NCI-H2029 (cell line): ENCODE data around the gene INAVA.
"Not testable (repeated sequence)": the region's sequence is repeated elsewhere in the genome, so short reads cannot be mapped to it uniquely, and the experiment has no call there.

ENCODE experiments used
- DNase-seq: peaks from one replicate; lab custom pipeline; 2025; lab: John Stamatoyannopoulos, UW

Gene INAVA

DNA sequence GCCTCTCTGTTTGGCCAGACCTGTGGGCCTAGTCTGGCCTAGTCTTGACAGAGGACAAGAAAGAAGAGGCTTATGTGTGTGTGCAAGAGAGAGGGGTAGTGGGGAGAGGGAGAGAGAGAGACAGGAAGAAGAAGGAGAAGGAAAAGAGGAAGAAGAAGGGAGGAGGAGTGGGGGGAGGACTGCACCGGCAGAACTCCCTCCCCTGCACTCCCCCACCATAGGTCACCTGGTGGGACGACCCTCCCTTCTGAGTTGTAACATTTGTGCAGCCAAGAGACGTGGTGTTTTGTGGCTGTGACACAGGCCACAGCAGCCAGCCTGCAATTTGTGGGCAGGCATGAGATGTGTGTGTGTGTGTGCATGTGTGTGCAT, 4.3 kb downstream of the INAVA start:
- no peak for DNase-seq

DNA sequence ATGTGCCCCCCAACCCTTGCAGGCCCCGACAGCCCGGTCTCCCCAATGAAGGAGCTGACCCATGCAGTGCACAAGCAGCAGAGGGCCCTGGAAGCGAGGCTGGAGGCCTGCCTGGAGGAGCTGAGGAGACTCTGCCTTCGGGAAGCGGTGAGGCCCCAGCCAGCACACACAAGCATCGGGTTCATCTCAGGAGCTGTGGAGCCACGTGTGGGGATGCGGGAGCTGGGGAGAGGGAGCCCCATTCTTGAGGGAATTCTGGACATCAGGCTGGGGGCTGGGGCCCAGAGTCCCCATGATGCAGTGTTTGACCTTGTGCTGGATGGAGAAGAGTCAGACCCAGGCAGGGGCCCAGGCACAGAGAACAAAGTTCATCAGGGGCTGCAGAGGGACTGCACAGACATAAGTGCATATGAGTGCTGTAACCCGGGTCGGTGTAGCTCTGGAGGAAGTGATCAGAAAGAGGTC, 4.8 kb downstream of the INAVA start:
- no peak for DNase-seq

DNA sequence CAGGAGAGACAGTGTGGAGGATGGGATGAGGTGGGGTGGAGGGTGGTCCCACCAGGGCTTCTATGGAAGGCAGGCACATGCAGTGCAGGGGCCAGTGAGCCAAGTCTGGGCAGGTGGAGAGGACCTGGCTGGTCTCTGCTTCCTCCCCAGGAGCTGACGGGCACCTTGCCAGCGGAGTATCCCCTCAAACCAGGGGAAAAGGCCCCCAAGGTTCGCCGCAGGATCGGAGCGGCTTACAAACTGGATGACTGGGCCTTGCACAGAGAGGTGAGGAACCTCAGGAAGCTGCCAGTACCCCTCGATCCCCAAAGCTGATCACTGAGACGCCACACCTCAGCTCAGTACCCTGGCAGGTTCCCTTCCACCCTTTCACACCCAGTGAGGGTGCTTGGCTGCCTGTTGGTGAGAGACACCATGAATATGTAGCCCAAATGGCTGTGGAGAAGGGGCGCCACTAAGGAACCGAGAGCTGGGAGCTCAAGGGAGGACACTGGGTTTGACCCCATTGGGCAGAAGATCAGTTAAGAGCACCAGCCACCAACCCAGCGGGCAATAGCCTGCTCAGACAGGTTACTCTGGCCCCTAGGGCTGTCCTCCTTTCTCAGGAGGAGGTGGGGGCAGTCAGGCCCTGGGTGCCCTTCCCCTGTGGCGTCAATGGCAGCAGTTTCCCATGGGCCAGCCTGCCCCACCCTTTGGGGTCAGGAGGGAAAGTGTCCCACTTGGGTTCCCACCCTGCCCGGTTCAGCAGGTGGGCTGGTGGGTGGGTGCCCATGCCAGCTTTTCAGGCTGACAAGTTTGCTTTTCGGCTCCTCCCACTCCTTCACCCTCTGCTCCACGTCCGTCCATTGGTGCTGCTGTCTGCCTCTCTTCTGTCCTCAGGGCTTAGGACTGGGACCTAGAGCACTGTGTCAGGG, 5.5 kb downstream of the INAVA start:
- DNase-seq: no peak

- DNase-seq: no peak
These were observed 6.2 kb downstream of the INAVA start for GRCh38 chr1:200900877-200901276.

DNA sequence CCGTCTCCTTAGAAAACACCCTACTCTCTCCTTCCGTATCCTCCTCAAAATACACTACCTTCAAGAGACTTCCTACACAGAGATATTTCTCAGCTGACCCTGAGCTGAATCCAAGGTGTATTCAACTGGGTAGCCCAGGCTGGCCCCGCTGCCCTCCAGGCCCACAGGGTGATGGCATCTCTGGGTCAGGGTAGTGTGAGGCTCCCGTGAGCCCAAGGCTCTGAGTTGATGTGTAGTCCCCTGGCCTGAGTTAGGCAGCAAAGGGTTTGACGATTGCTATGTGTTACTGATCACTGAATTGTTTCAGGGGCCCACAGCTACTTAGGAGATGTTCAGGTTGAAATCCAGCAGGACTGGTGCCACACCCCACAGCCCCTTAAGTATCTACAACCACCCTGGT, 6.7 kb downstream of the INAVA start:
- no peak for DNase-seq

GRCh38 chr1:200901796-200902444, 7.2 kb downstream of the INAVA start:
- no peak for DNase-seq

GRCh38 chr1:200903793-200904192, 9.1 kb downstream of the INAVA start:
- no peak for DNase-seq

GRCh38 chr1:200904772-200905171, 10.1 kb downstream of the INAVA start:
- DNase-seq: no peak

- no peak for DNase-seq
These were observed 10.8 kb downstream of the INAVA start for GRCh38 chr1:200905411-200906052.

GRCh38 chr1:200906491-200906890, 11.8 kb downstream of the INAVA start:
- no peak for DNase-seq

DNA sequence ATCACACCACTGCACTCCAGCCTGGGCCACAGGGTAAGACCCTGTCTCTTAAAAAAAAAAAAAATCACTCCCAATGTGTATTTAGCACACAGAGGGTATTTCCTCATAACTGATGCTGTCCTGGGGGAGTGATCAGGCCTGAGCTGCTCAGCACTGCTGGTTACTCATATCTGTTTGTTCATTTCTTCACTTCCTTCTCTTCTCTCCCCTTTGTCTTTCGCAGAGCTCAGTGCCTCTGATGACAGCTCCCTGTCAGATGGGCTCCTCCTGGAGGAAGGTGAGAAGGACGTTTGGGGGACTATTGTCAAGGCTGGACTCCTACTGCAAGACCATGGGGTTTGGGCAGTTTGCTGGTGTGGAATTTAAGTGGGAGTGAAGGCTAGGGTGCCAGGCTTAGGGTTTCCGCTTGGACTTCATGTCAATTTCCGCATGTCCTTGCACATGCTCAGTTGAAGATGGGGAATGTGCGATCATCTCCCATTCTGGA, 13.0 kb downstream of the INAVA start:
- no peak for DNase-seq

- DNase-seq: no peak
These were observed 13.6 kb downstream of the INAVA start for GRCh38 chr1:200908191-200908868.

- DNase-seq: no peak
These were observed 14.4 kb downstream of the INAVA start for GRCh38 chr1:200909071-200909470.

DNA sequence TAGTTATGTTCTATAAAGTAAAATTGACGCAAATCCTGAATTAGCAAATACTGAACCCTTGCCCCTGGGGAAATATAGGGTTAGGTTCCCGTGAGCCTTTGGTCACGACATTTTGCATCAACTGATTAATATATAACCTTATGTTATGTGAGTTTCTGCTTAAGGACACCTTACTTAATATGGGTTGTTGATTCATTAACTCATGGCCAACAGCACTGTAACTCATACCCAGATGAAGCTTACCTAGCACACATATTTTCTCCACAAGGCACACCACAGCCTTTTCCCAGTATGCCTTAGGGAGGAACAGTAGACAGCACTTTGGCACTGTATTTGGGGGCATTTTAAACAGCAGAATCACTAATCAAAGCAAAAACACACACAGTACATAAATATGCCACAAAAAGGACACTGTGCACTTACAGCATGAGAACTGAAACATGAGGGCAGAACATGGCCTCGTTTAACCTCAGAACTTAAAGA, 15.1 kb downstream of the INAVA start:
- DNase-seq: no peak

- no peak for DNase-seq
These were observed 16.7 kb downstream of the INAVA start for GRCh38 chr1:200911361-200911760.

DNA sequence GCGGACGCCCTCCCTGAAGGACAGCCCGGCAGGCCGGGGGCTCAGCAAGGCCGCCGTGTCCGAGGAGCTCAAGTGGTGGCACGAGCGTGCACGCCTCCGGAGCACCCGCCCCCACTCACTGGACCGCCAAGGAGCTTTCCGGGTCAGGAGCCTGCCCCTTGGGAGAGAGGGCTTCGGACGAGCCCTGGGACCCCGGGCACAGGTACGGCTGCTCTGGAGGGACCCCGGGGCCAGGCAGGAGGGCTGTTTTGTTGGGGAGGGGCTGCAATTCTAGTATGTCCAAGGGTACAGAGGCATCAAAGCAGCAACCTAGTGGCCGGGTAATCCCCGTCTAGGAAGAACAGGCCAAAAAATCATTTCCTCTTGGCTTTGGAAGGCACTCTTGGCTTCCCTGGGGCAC, 17.2 kb downstream of the INAVA start:
- not testable (repeated sequence) for DNase-seq

- DNase-seq: no peak
These were observed 18.2 kb downstream of the INAVA start for GRCh38 chr1:200912737-200913407.

DNA sequence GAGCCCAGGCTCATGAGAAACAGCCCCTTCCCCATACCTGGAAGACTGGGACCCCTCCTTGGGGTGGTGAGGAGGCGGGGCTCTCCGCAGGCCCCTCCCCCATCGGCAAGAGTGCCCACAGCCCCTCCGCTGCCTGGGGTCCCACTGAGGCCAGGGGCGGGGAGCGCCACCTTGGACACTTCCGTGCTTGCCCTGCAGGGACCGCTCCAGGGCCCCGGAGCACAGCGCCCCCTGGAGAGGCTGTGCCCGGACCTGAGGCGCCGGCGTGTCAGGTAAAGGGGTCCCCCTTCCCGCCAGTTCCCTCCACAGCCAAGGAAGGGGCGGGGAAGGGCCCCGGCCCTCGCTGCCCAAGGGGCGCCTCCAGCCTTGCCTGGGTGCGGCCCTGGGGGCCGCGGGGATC, 21.5 kb downstream of the INAVA start:
- no peak for DNase-seq

- DNase-seq: no peak
These were observed 22.0 kb downstream of the INAVA start for GRCh38 chr1:200916681-200917080.

DNA sequence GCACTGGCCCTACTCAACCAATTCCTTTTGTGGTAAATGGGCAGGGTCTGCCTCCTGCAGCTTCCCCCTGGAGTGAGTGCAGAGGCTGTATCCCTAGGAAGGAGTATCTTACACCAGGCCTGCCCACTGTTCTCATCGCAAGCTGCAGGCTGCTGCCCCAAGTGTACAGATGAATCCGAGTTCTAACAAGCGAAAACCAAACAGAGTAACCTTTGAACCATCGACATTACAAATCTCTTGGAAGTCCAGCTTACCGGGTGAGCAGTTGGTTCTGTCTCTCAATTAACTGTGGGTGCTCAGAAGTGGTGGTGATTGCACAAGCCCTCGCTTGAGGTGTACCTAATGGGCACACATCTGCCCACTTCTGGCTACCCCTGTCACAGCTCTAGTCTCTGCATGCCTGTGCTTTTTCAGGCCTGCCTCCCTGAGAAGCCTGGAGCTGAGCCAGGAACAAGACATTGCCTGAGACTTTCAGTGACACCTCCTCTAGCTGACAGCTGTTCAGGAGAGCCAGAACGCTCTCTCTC, 22.7 kb downstream of the INAVA start:
- DNase-seq: no peak

GRCh38 chr1:200918006-200918405, 23.3 kb downstream of the INAVA start:
- DNase-seq: no peak
